Fibroblast of villous mesenchyme (primary cell): Measurements from ENCODE around the gene NIN. TPM values are rescaled to one million over a fixed set of nuclear protein-coding genes. Genes with fewer than 3 reads are reported as not detected.
"Not testable (repeated sequence)": the region's sequence is repeated elsewhere in the genome, so short reads cannot be mapped to it uniquely, and the experiment has no call there.

ENCODE experiments used
- DNase-seq: peaks from one replicate; pipeline ENCODE4 v3.0.0-alpha.2; 2010; ENCODE audit warnings: low read depth
- H3K4me3 ChIP-seq: 2 replicates; pipeline ENCODE4 v1.5.1; 2011; ENCODE audit warnings: low read depth, mild to moderate bottlenecking, low read length
- CTCF ChIP-seq: IDR thresholded peaks from 2 replicates; pipeline ENCODE4 v1.5.1; 2012; ENCODE audit warnings: low read depth, mild to moderate bottlenecking, low read length; ENCODE audit not compliant: insufficient read depth
- total RNA-seq: library from RNA; depleted of rRNA; stranded (reverse); fragments of >200 nt; gene quantifications from 2 replicates; pipeline ENCODE4 v1.2.3, GENCODE V29; 2012

The NIN gene
- total RNA-seq, 1 donor = 29.8 TPM

DNA sequence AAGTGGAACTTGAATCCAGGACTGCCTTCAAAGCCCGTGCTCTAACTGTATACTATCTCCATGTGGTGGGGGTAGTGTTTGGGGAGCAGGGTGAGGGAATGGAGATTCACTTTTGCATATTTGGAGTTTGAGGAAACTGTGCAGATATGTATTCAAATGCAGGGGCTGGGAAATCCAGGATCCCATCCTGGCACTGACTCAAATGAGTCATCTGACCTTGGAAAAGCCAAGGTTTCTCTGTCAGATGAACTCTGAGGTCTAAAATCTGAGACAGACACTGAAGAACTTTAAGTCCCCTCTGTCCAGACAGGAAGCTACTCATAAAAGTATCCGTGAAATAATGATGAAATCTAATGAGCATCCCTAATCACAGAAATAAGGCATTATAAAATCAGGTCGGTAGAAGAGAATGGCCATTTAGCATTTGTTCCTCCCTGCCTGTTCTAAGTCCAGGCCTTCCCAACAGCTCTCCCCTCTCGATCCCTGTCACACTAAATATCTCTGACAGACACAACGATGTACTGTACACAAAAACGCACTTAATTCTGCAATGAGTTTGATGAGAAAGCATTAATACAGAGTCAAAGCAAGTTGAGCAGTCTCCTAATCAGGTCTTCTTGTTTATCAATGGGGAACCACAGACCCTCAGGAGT, 14.4 kb downstream of the NIN start:
- TF ChIP-seq CTCF = no peak
- H3K4me3 ChIP-seq = no peak overlapping the region
- peak; percentile 87 for DNase-seq

GRCh38 chr14:50815526-50815925, 15.4 kb downstream of the NIN start:
- not testable (repeated sequence) for DNase-seq, H3K4me3 ChIP-seq

GRCh38 chr14:50815058-50815457, 15.9 kb downstream of the NIN start:
- DNase-seq, H3K4me3 ChIP-seq: not testable (repeated sequence)

DNA sequence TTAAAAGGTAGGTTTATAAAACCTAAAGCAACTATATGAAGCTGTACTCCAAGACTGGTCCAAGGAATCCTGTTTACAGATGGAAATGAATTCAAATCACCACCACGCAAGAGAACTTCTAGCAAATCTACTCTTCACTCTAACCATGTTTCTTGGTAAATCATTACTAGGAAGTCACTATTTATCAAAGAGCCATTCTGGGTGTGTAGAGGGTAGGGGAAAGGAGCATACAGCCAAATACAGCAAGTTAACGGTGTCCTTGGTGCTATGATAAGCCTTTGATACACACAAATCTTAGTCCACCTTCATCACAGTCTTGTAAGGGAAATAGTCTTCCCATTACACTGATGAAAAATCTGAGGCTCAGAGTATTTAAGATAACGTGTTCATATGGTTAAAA, 16.8 kb downstream of the NIN start:
- no peak overlapping the region for H3K4me3 ChIP-seq
- DNase-seq = no peak
- TF ChIP-seq CTCF = no peak

GRCh38 chr14:50813544-50813863, 17.5 kb downstream of the NIN start:
- H3K4me3 ChIP-seq = no peak overlapping the region
- no peak for TF ChIP-seq CTCF
- no peak for DNase-seq

GRCh38 chr14:50812856-50813543, 18.0 kb downstream of the NIN start:
- no peak overlapping the region for H3K4me3 ChIP-seq
- TF ChIP-seq CTCF = no peak
- DNase-seq = no peak

- no peak for TF ChIP-seq CTCF
- DNase-seq = no peak
These were observed 18.8 kb downstream of the NIN start for GRCh38 chr14:50812180-50812579.

DNA sequence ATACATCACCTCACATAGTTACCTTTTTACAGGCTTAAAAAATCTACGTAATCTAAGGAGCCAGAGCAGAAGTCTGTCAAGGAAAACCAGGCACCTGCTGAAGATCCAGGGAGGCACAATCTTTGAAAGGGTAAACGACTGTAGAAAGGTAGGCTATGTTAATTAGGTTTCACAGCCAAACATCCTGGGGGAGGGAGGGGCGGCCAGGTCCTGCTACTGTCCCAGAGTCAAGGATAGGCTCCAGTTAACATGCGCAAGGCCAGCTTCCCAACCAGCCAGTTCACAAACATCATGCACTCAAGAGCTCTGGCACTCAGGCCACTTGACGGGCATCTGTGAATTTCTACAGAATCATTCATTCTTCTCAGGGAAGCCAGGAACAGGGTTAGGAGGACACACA, 22.9 kb downstream of the NIN start:
- DNase-seq = no peak
- no peak for TF ChIP-seq CTCF
- no peak overlapping the region for H3K4me3 ChIP-seq

More at GRCh38 chr14:50812180-50812579, 18.8 kb downstream of the NIN start:
- H3K4me3 ChIP-seq = no peak overlapping the region
